Activated B cell treated with CpG ODN at 0.5 μM for 24 hours (primary cell): Measurements from ENCODE around the gene RGS18. TPM values are rescaled to one million over a fixed set of nuclear protein-coding genes. Genes with fewer than 3 reads are reported as not detected.
"Not testable (repeated sequence)": the region's sequence is repeated elsewhere in the genome, so short reads cannot be mapped to it uniquely, and the experiment has no call there.

Experiments
- ATAC-seq: fragments of 200-7000 bp; cut with Tn5 transposase; one replicate; pipeline ENCODE4 v1.10.0; 2021; ENCODE audit warnings: low read depth, mild to moderate bottlenecking, moderate library complexity
- CTCF ChIA-PET: fragments of 350-600 bp; sonication (Branson Sonifier 250); formaldehyde crosslinking; loops from one replicate; lab custom pipeline; 2021; ENCODE audit warnings: antibody characterized with exemption; lab: Charles Lee
- POLR2A ChIA-PET: fragments of 350-600 bp; sonication (Branson Sonifier 250); formaldehyde crosslinking; loops from one replicate; lab custom pipeline; 2021; ENCODE audit warnings: antibody characterized with exemption; lab: Charles Lee
- DNase-seq: peaks from one replicate; pipeline ENCODE4 v3.0.0; 2022
- H3K27ac Mint-ChIP-seq: one replicate; pipeline ENCODE4 v1.8.0; 2020; ENCODE audit warnings: mixed read lengths
- H3K27me3 Mint-ChIP-seq: one replicate; pipeline ENCODE4 v1.8.0; 2021; ENCODE audit warnings: mixed read lengths
- H3K36me3 Mint-ChIP-seq: one replicate; pipeline ENCODE4 v1.8.0; 2021; ENCODE audit warnings: low read depth, mixed read lengths
- H3K4me1 Mint-ChIP-seq: one replicate; pipeline ENCODE4 v1.8.0; 2021; ENCODE audit warnings: mixed read lengths
- H3K4me3 Mint-ChIP-seq: one replicate; pipeline ENCODE4 v1.8.0; 2020; ENCODE audit warnings: mild to moderate bottlenecking, mixed read lengths
- H3K9me3 Mint-ChIP-seq: one replicate; pipeline ENCODE4 v1.8.0; 2020; ENCODE audit warnings: mixed read lengths
- CTCF ChIP-seq: fragments of 200-600 bp; IDR thresholded peaks from one replicate; pipeline ENCODE4 v1.8.0; 2022; ENCODE audit warnings: antibody characterized with exemption, mild to moderate bottlenecking
- intact Hi-C: fragments of 100-400 bp; cut with micrococcal nuclease; formaldehyde crosslinking; loops from one replicate; pipeline ENCODE4 v1.15.1; 2024
- total RNA-seq: library from RNA; stranded (reverse); gene quantifications from 2 replicates; pipeline ENCODE4 v1.2.3, GENCODE V29; 2022

Gene RGS18
- total RNA-seq, 1 donor from 2014 or later: not detected

- Mint-ChIP-seq H3K27me3 (no peaks in the 10 kb centered on the region), H3K36me3 (no peaks in the 10 kb centered on the region), H3K9me3 (peaks cover 4% of the 10 kb centered on the region), H3K4me1 (no peaks in the 10 kb centered on the region), H3K27ac (no peak overlapping the region), H3K4me3 (no peak overlapping the region)
- intact Hi-C loops: no loop called here
- CTCF ChIA-PET: no interaction called here
- no peak for TF ChIP-seq CTCF
- ATAC-seq (no peak), DNase-seq (no peak)
- POLR2A ChIA-PET: no interaction called here
Measured at GRCh38 chr1:192161976-192162375, 3.7 kb downstream of the RGS18 start.

- intact Hi-C loops: no loop called here
- no peak overlapping the region for H3K27ac Mint-ChIP-seq
- H3K27me3 Mint-ChIP-seq: no peaks in the 10 kb centered on the region
- H3K36me3 Mint-ChIP-seq: no peaks in the 10 kb centered on the region
- DNase-seq (no peak), ATAC-seq (no peak)
- ChIA-PET CTCF (no interaction called here), POLR2A (no interaction called here)
- no peak overlapping the region for H3K4me3 Mint-ChIP-seq
- no peak for TF ChIP-seq CTCF
- peaks cover 5% of the 10 kb centered on the region for H3K9me3 Mint-ChIP-seq
- H3K4me1 Mint-ChIP-seq: no peaks in the 10 kb centered on the region
Measured at GRCh38 chr1:192162376-192162775, 4.1 kb downstream of the RGS18 start.

GRCh38 chr1:192165002-192165401, 6.7 kb downstream of the RGS18 start:
- DNase-seq, H3K4me1 Mint-ChIP-seq, ATAC-seq, intact Hi-C loops, H3K27ac Mint-ChIP-seq, H3K9me3 Mint-ChIP-seq, H3K4me3 Mint-ChIP-seq, H3K36me3 Mint-ChIP-seq, H3K27me3 Mint-ChIP-seq, POLR2A ChIA-PET, CTCF ChIA-PET: not testable (repeated sequence)

- no peak for ATAC-seq
- POLR2A ChIA-PET: no interaction called here
- intact Hi-C loops: no loop called here
- CTCF ChIA-PET: no interaction called here
- Mint-ChIP-seq H3K9me3 (peaks cover 5% of the 10 kb centered on the region), H3K27me3 (no peaks in the 10 kb centered on the region), H3K4me1 (no peaks in the 10 kb centered on the region), H3K27ac (no peak overlapping the region), H3K36me3 (no peaks in the 10 kb centered on the region), H3K4me3 (no peak overlapping the region)
- TF ChIP-seq CTCF: no peak
- DNase-seq: no peak
Measured at GRCh38 chr1:192167011-192167410, 8.7 kb downstream of the RGS18 start.

- CTCF ChIA-PET: no interaction called here
- H3K36me3 Mint-ChIP-seq: no peaks in the 10 kb centered on the region
- peaks cover 5% of the 10 kb centered on the region for H3K9me3 Mint-ChIP-seq
- POLR2A ChIA-PET: no interaction called here
- H3K27me3 Mint-ChIP-seq: no peaks in the 10 kb centered on the region
- no peak for ATAC-seq
- no peak for TF ChIP-seq CTCF
- DNase-seq: no peak
- intact Hi-C loops: no loop called here
- H3K4me3 Mint-ChIP-seq: no peak overlapping the region
- H3K4me1 Mint-ChIP-seq: no peaks in the 10 kb centered on the region
- no peak overlapping the region for H3K27ac Mint-ChIP-seq
Measured at GRCh38 chr1:192167911-192168700, 9.8 kb downstream of the RGS18 start.
